IPS DF 19.7 (cell line): ENCODE data around the gene SORCS3.
A peak's percentile ranks its signal among the peaks of the same experiment; 100 is the strongest.
"Not testable (repeated sequence)": the region's sequence is repeated elsewhere in the genome, so short reads cannot be mapped to it uniquely, and the experiment has no call there.

Experiments
- DNase-seq: peaks from one replicate; pipeline ENCODE4 v3.0.0-alpha.2; 2013; ENCODE audit warnings: low read depth, low spot score

Gene SORCS3

GRCh38 chr10:104690101-104690500 lies 49.0 kb downstream of the SORCS3 start:
- DNase-seq, result no peak

GRCh38 chr10:104690959-104691358 lies 49.9 kb downstream of the SORCS3 start:
- DNase-seq, result no peak

- no peak for DNase-seq
Measured at GRCh38 chr10:104694074-104694473, 53.0 kb downstream of the SORCS3 start.

GRCh38 chr10:104703262-104703661 lies 62.2 kb downstream of the SORCS3 start:
- DNase-seq, result not testable (repeated sequence)

GRCh38 chr10:104706886-104707285 lies 65.8 kb downstream of the SORCS3 start:
- no peak for DNase-seq

GRCh38 chr10:104707602-104708459 lies 66.7 kb downstream of the SORCS3 start:
- no peak for DNase-seq

GRCh38 chr10:104711302-104711721 lies 70.2 kb downstream of the SORCS3 start:
- no peak for DNase-seq

GRCh38 chr10:104730593-104730992 lies 89.5 kb downstream of the SORCS3 start:
- DNase-seq, result not testable (repeated sequence)

- DNase-seq, result no peak
Measured at GRCh38 chr10:104731192-104731591, 90.1 kb downstream of the SORCS3 start.

GRCh38 chr10:104732222-104732621 lies 91.1 kb downstream of the SORCS3 start:
- DNase-seq, result no peak

- DNase-seq, result no peak
Measured at GRCh38 chr10:104734433-104734832, 93.3 kb downstream of the SORCS3 start.

- no peak for DNase-seq
Measured at GRCh38 chr10:104735036-104735756, 94.1 kb downstream of the SORCS3 start.

GRCh38 chr10:104735757-104736391 lies 94.8 kb downstream of the SORCS3 start:
- no peak for DNase-seq

GRCh38 chr10:104741127-104741526 lies 100.0 kb downstream of the SORCS3 start:
- DNase-seq, result no peak

- no peak for DNase-seq
Measured at GRCh38 chr10:104744052-104744451, 103.0 kb downstream of the SORCS3 start.

GRCh38 chr10:104750291-104750690 lies 109.2 kb downstream of the SORCS3 start:
- DNase-seq, result no peak

GRCh38 chr10:104762793-104763192 lies 121.7 kb downstream of the SORCS3 start:
- DNase-seq, result no peak

- no peak for DNase-seq
Measured at GRCh38 chr10:104766341-104766740, 125.3 kb downstream of the SORCS3 start.

- DNase-seq, result peak; percentile 5
Measured at GRCh38 chr10:104767282-104767681, 126.2 kb downstream of the SORCS3 start.

GRCh38 chr10:104767745-104768144 lies 126.7 kb downstream of the SORCS3 start:
- no peak for DNase-seq

- no peak for DNase-seq
Measured at GRCh38 chr10:104773105-104773504, 132.0 kb downstream of the SORCS3 start.

- no peak for DNase-seq
Measured at GRCh38 chr10:104774234-104774633, 133.1 kb downstream of the SORCS3 start.
